GM12864 (cell line): Measurements from ENCODE around the gene HGF.

Experiments used
- DNase-seq: peaks from one replicate; pipeline ENCODE4 v3.0.0-alpha.2; 2011; ENCODE audit warnings: low read depth
- H3K4me3 ChIP-seq: 2 replicates; pipeline ENCODE4 v1.5.1; 2011; ENCODE audit warnings: mild to moderate bottlenecking, low read depth, low read length, control low read depth
- TF ChIP-seq, protein P1 (sequence below): IDR thresholded peaks from 2 replicates; pipeline ENCODE4 v1.5.1; 2011; ENCODE audit warnings: low read depth, mild to moderate bottlenecking, moderate library complexity, low read length, control low read depth, inconsistent platforms; ENCODE audit errors: missing control alignments

The HGF gene

DNA sequence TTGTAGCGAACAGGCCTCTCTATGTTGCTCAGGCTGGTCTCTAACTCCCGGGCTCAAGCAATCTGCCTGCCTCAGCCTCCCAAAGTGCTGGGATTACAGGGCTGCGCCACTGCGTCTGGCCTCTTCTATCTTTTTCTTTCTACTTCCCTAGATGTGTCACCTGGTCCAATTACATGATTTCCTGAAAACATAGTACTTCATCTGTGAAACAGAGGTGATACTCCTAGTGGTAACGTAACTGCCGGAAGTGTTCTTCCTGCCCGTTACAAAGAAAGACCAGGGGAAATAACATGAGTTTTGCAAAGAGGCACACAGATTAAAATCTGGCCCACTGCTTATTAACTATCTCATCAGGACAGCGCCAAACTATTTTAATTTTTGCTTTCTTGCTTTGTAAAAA, 18.4 kb upstream of the HGF start:
- H3K4me3 ChIP-seq: no peak overlapping the region
- TF ChIP-seq, protein P1, sequence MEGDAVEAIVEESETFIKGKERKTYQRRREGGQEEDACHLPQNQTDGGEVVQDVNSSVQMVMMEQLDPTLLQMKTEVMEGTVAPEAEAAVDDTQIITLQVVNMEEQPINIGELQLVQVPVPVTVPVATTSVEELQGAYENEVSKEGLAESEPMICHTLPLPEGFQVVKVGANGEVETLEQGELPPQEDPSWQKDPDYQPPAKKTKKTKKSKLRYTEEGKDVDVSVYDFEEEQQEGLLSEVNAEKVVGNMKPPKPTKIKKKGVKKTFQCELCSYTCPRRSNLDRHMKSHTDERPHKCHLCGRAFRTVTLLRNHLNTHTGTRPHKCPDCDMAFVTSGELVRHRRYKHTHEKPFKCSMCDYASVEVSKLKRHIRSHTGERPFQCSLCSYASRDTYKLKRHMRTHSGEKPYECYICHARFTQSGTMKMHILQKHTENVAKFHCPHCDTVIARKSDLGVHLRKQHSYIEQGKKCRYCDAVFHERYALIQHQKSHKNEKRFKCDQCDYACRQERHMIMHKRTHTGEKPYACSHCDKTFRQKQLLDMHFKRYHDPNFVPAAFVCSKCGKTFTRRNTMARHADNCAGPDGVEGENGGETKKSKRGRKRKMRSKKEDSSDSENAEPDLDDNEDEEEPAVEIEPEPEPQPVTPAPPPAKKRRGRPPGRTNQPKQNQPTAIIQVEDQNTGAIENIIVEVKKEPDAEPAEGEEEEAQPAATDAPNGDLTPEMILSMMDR: no peak
- no peak for DNase-seq

DNA sequence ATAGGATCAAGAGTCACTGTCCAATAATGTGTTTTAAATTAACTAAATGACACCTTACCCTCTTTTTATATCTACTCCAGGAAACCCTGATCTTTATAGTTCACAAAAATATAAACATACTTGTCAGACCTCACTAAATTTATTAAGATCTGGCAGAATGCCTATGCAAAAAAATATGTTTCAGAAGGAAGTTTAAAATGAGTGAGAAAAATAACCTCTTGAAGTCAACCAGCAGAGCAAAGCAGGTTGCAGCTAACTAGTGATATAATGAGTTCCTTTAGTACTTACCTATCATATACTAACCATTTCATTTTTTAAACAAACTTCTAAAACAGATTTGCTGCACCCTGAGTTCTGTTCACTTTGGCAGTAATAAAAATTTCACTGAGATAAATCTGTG, 14.0 kb upstream of the HGF start:
- no peak overlapping the region for H3K4me3 ChIP-seq
- DNase-seq: no peak
- TF ChIP-seq, protein P1: no peak

DNA sequence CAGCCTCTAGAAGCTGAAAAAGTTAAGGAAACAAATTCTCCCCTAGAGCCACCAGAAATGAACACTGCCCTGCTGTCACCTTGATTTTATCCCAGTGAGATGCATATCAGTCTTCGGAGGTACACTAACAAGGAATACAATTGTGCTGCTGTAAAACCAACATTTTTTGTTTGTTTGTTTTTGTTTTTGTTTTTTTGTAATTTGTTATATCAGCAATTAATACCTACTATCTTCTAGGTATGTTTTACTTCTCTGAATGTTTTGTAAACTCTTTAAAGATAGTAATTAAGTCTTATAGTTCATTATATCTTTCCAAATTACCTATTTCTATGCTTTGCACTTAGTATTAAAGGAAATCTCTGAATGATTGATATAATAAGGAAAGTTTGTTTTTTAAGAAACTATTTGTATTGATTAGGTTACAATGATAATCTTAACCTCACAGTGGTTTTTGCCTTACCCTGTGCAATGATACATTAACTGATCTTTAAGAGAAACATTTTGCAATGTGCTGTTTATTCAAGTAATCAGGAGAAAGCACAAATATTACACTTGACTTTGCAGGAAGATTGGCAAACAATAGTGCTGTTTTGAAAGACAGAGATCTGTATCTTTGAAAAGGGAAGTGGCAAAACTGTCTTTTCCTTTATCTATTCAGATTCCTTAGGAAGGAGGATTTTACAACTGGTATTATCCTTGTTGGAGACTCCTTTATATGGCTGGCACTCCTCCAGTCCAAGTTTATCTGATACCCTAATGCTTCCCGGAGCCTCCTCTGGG, 11.3 kb upstream of the HGF start:
- DNase-seq: no peak
- TF ChIP-seq, protein P1: no peak
- no peak overlapping the region for H3K4me3 ChIP-seq

DNA sequence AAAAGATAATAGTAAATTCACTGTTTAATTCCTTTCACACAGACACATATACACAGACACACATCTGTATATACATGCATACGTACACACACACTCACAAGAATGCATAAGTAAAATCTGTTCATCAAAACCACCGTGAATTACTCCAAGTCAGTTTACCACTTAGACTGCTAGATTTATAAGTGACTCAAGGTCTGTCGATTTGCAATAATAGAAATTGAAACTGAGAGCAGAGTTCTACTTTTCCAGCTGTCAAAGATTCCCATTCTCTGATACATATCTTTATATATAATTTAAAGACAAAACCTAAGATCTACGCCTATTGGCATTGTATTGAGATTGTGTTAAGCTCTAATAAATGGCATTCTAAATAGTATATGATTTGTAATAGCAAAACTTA, 9.9 kb upstream of the HGF start:
- H3K4me3 ChIP-seq: no peak overlapping the region
- no peak for DNase-seq
- TF ChIP-seq, protein P1: no peak

DNA sequence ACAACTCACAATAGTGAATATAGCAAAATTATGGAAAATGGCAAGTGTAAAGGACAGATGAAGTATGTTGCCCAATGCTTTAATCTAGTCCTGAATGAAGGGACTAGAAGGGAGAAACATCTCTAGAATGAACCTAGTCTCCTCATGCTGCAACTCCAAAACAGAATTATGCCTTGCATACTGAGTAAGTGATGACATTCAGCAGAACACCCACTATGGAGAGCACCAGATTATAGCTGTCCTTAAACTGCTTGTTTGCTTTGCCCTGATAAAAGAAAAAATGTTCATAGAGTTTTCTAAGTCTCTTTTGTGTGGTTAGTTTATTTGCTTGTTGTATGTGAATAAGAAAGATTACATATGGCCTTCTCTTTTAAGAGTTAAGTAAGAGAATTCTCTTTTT, 7.8 kb upstream of the HGF start:
- DNase-seq: no peak
- TF ChIP-seq, protein P1: no peak
- no peak overlapping the region for H3K4me3 ChIP-seq

DNA sequence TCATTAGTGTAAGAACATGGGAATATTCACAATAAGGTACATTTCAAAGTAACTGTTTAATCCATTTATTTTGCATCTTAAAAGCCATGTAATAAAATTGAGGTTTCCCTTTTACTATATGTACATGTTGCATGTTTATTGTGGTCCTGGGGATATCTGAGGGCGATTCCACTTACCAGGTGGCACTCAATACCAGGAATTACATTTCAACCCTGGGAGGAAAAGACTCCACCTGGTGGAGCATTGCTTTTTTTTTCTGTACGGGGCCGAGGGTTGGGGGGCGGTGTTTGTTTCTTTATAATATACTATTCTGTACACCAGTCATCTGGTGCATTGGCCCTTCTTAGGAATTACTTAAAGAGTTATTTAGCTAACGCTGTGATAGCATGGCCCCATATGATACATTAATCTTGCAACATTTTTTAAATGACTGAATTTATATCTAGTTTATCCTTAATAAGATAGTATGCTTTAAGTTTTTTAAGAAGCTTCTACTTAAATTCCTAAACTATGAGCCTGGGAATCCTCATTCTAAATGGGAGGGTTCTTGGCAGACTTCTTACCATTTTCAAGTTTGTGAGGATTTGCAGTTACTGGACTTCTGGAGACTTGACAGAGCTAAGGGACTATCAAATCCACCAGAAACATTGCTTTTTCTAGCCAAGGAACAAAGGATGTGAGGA, 7.2 kb upstream of the HGF start:
- no peak for DNase-seq
- H3K4me3 ChIP-seq: no peak overlapping the region
- TF ChIP-seq, protein P1: no peak

DNA sequence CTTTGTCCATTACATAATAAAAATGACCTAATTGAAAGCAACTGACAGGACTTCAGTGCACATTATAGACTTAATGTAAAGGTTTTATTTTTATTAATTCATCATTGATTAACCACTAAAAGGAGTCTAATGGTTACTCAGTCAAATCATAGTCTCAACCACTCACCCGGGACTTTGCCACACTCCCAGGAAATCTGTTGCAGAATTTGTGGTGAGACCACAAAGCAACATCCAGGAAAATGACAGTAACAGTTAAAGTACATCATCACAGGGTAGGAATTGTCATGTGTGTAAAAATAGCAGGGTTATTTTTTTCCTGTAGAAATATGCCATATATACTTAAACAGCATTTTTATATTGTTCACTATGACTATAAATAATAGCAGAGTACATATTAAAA, 6.3 kb upstream of the HGF start:
- no peak overlapping the region for H3K4me3 ChIP-seq
- TF ChIP-seq, protein P1: no peak
- no peak for DNase-seq
